Measurements from ENCODE around the gene CMTM7. TPM values are rescaled to one million over a fixed set of nuclear protein-coding genes. Genes with fewer than 3 reads are reported as not detected.

CMTM7 gene
- polyA plus RNA-seq, 3 donors: 100 to 148 (median 146) TPM

GRCh38 chr3:32498252-32498651, 106.6 kb downstream of the CMTM7 start:
- peak; percentile 18 to 55 (median 47) for DNase-seq
- intact Hi-C loops (cut with micrococcal nuclease): no loop called here
- Histone ChIP-seq H2AFZ (ENCODE audit: insufficient read depth, low read depth, low read length, poor library complexity, severe bottlenecking) (no peak overlapping the region), H3K4me2 (replicated peaks; ENCODE audit: extremely low read depth, low read length, poor library complexity, severe bottlenecking) (peak overlapping the region; percentile 77), H4K20me1 (ENCODE audit: insufficient read depth, low read length) (peaks cover 83% of the 10 kb centered on the region), H3K9me3 (replicated peaks in 1 of 2; ENCODE audit: control insufficient read depth in 1 of 2, insufficient read depth in 1 of 2, low read length in 2 of 2) (no peaks in the 10 kb centered on the region), H3K4me3 (replicated peaks in 1 of 3; ENCODE audit: low read depth in 2 of 3, low read length in 3 of 3) (peak overlapping the region in 2 of 3 experiments; percentile 2 to 57), H3K4me1 (ENCODE audit: control insufficient read depth in 1 of 2, insufficient read depth in 2 of 2, low read length in 2 of 2) (peaks cover 45 to 69% of the 10 kb centered on the region in 2 donors), H3K79me2 (ENCODE audit: insufficient read depth, low read length) (peaks cover 97% of the 10 kb centered on the region), H3K36me3 (replicated peaks in 1 of 2; ENCODE audit: control insufficient read depth in 1 of 2, insufficient read depth in 2 of 2, low read length in 2 of 2) (peaks cover 0 to 20% of the 10 kb centered on the region in 2 donors), H3K27me3 (ENCODE audit: control insufficient read depth in 2 of 2, insufficient read depth in 2 of 2, low read length in 2 of 2) (no peaks in the 10 kb centered on the region), H3K9ac (ENCODE audit: insufficient read depth, low read length, poor library complexity, severe bottlenecking) (no peak overlapping the region), H3K27ac (ENCODE audit: low read depth in 1 of 2, low read length in 2 of 2) (peak overlapping the region; percentile 61 to 81)
- Mint-ChIP-seq H3K9me3 (no peaks in the 10 kb centered on the region), H3K4me1 (peaks cover 60% of the 10 kb centered on the region), H3K36me3 (peaks cover 14 to 37% of the 10 kb centered on the region in 2 donors), H3K4me3 (peak overlapping the region; percentile 68 to 71), H3K27me3 (ENCODE audit: low read depth in 3 of 3) (no peaks in the 10 kb centered on the region), H3K27ac (peak overlapping the region; percentile 85 to 93 (median 90))
- TF ChIP-seq CTCF (IDR thresholded peaks at IDR 0.05): no peak
- WGBS (ENCODE audit: insufficient coverage): no CpG with 5 or more reads among the region's 3 CpGs

- H3K4me2 ChIP-seq (replicated peaks; ENCODE audit: extremely low read depth, low read length, poor library complexity, severe bottlenecking): peak overlapping the region; percentile 77
- peak overlapping the region in 3 of 7 donors; percentile 85 to 90 (median 90) for H3K27ac Mint-ChIP-seq
Measured at GRCh38 chr3:32498992-32499391, 107.3 kb downstream of the CMTM7 start.

More at GRCh38 chr3:32498992-32499391, 107.3 kb downstream of the CMTM7 start:
- intact Hi-C loops (cut with micrococcal nuclease): no loop called here
- Histone ChIP-seq H3K36me3 (replicated peaks in 1 of 2; ENCODE audit: control insufficient read depth in 1 of 2, insufficient read depth in 2 of 2, low read length in 2 of 2) (peaks cover 0 to 14% of the 10 kb centered on the region in 2 donors), H3K9me3 (replicated peaks in 1 of 2; ENCODE audit: control insufficient read depth in 1 of 2, insufficient read depth in 1 of 2, low read length in 2 of 2) (no peaks in the 10 kb centered on the region), H2AFZ (ENCODE audit: insufficient read depth, low read depth, low read length, poor library complexity, severe bottlenecking) (no peak overlapping the region), H3K4me3 (replicated peaks in 1 of 3; ENCODE audit: low read depth in 2 of 3, low read length in 3 of 3) (peak overlapping the region in 1 of 3 experiments; percentile 57), H3K27ac (ENCODE audit: low read depth in 1 of 2, low read length in 2 of 2) (peak overlapping the region; percentile 61 to 81), H4K20me1 (ENCODE audit: insufficient read depth, low read length) (peaks cover 75% of the 10 kb centered on the region), H3K9ac (ENCODE audit: insufficient read depth, low read length, poor library complexity, severe bottlenecking) (no peak overlapping the region), H3K4me1 (ENCODE audit: control insufficient read depth in 1 of 2, insufficient read depth in 2 of 2, low read length in 2 of 2) (peaks cover 47 to 63% of the 10 kb centered on the region in 2 donors), H3K79me2 (ENCODE audit: insufficient read depth, low read length) (peaks cover 89% of the 10 kb centered on the region), H3K27me3 (ENCODE audit: control insufficient read depth in 2 of 2, insufficient read depth in 2 of 2, low read length in 2 of 2) (no peaks in the 10 kb centered on the region)
- TF ChIP-seq CTCF (IDR thresholded peaks at IDR 0.05): no peak
- DNase-seq: no peak
- Mint-ChIP-seq H3K9me3 (no peaks in the 10 kb centered on the region), H3K27me3 (ENCODE audit: low read depth in 3 of 3) (no peaks in the 10 kb centered on the region), H3K4me3 (no peak overlapping the region), H3K36me3 (peaks cover 14 to 37% of the 10 kb centered on the region in 2 donors), H3K4me1 (peaks cover 61% of the 10 kb centered on the region)
- WGBS (ENCODE audit: insufficient coverage): 100% methylated on average over 2 of the region's 3 CpGs
